Measurements from ENCODE around the gene AGT.
"Not testable (repeated sequence)": the region's sequence is repeated elsewhere in the genome, so short reads cannot be mapped to it uniquely, and the experiment has no call there.

The AGT gene

GRCh38 chr1:230703679-230704385, 10.1 kb downstream of the AGT start:
- no peaks in the 10 kb centered on the region for H3K36me3 ChIP-seq (ENCODE audit: control insufficient read depth, insufficient read depth, low read length)
- H3K9me3 ChIP-seq (ENCODE audit: control insufficient read depth, insufficient read depth, low read length), result no peaks in the 10 kb centered on the region
- no peak overlapping the region for H3K9ac ChIP-seq (ENCODE audit: low read depth, low read length)
- no peaks in the 10 kb centered on the region for H3K4me1 ChIP-seq (ENCODE audit: control insufficient read depth, insufficient read depth, low read length)
- H3K27me3 ChIP-seq (ENCODE audit: control insufficient read depth, insufficient read depth, low read length), result no peaks in the 10 kb centered on the region
- no peak overlapping the region for H3K4me3 ChIP-seq (ENCODE audit: low read depth, low read length)

GRCh38 chr1:230702934-230703678, 10.8 kb downstream of the AGT start:
- Histone ChIP-seq H3K4me1 (ENCODE audit: control insufficient read depth, insufficient read depth, low read length) (no peaks in the 10 kb centered on the region), H3K36me3 (ENCODE audit: control insufficient read depth, insufficient read depth, low read length) (no peaks in the 10 kb centered on the region), H3K9me3 (ENCODE audit: control insufficient read depth, insufficient read depth, low read length) (no peaks in the 10 kb centered on the region), H3K9ac (ENCODE audit: low read depth, low read length) (no peak overlapping the region), H3K27me3 (ENCODE audit: control insufficient read depth, insufficient read depth, low read length) (no peaks in the 10 kb centered on the region), H3K4me3 (ENCODE audit: low read depth, low read length) (no peak overlapping the region)

GRCh38 chr1:230701895-230702768, 11.8 kb downstream of the AGT start:
- Histone ChIP-seq H3K4me1 (ENCODE audit: control insufficient read depth, insufficient read depth, low read length) (no peaks in the 10 kb centered on the region), H3K9ac (ENCODE audit: low read depth, low read length) (no peak overlapping the region), H3K27me3 (ENCODE audit: control insufficient read depth, insufficient read depth, low read length) (no peaks in the 10 kb centered on the region), H3K36me3 (ENCODE audit: control insufficient read depth, insufficient read depth, low read length) (no peaks in the 10 kb centered on the region), H3K9me3 (ENCODE audit: control insufficient read depth, insufficient read depth, low read length) (no peaks in the 10 kb centered on the region), H3K4me3 (ENCODE audit: low read depth, low read length) (no peak overlapping the region)

GRCh38 chr1:230701434-230701833, 12.5 kb downstream of the AGT start:
- Histone ChIP-seq H3K36me3 (ENCODE audit: control insufficient read depth, insufficient read depth, low read length) (no peaks in the 10 kb centered on the region), H3K4me1 (ENCODE audit: control insufficient read depth, insufficient read depth, low read length) (no peaks in the 10 kb centered on the region), H3K9ac (ENCODE audit: low read depth, low read length) (no peak overlapping the region), H3K4me3 (ENCODE audit: low read depth, low read length) (no peak overlapping the region), H3K9me3 (ENCODE audit: control insufficient read depth, insufficient read depth, low read length) (no peaks in the 10 kb centered on the region), H3K27me3 (ENCODE audit: control insufficient read depth, insufficient read depth, low read length) (no peaks in the 10 kb centered on the region)

GRCh38 chr1:230700132-230700531, 13.8 kb downstream of the AGT start:
- no peaks in the 10 kb centered on the region for H3K9me3 ChIP-seq (ENCODE audit: control insufficient read depth, insufficient read depth, low read length)
- no peaks in the 10 kb centered on the region for H3K27me3 ChIP-seq (ENCODE audit: control insufficient read depth, insufficient read depth, low read length)
- H3K4me1 ChIP-seq (ENCODE audit: control insufficient read depth, insufficient read depth, low read length), result no peaks in the 10 kb centered on the region
- no peak overlapping the region for H3K9ac ChIP-seq (ENCODE audit: low read depth, low read length)
- no peaks in the 10 kb centered on the region for H3K36me3 ChIP-seq (ENCODE audit: control insufficient read depth, insufficient read depth, low read length)
- no peak overlapping the region for H3K4me3 ChIP-seq (ENCODE audit: low read depth, low read length)

GRCh38 chr1:230699716-230700115, 14.2 kb downstream of the AGT start:
- no peak overlapping the region for H3K4me3 ChIP-seq (ENCODE audit: low read depth, low read length)
- no peaks in the 10 kb centered on the region for H3K27me3 ChIP-seq (ENCODE audit: control insufficient read depth, insufficient read depth, low read length)
- no peaks in the 10 kb centered on the region for H3K36me3 ChIP-seq (ENCODE audit: control insufficient read depth, insufficient read depth, low read length)
- no peaks in the 10 kb centered on the region for H3K4me1 ChIP-seq (ENCODE audit: control insufficient read depth, insufficient read depth, low read length)
- H3K9ac ChIP-seq (ENCODE audit: low read depth, low read length), result no peak overlapping the region
- H3K9me3 ChIP-seq (ENCODE audit: control insufficient read depth, insufficient read depth, low read length), result no peaks in the 10 kb centered on the region

- H3K9me3 ChIP-seq (ENCODE audit: control insufficient read depth, insufficient read depth, low read length); H3K9ac ChIP-seq (ENCODE audit: low read depth, low read length); H3K27me3 ChIP-seq (ENCODE audit: control insufficient read depth, insufficient read depth, low read length); H3K4me1 ChIP-seq (ENCODE audit: control insufficient read depth, insufficient read depth, low read length); H3K4me3 ChIP-seq (ENCODE audit: low read depth, low read length); H3K36me3 ChIP-seq (ENCODE audit: control insufficient read depth, insufficient read depth, low read length): not testable (repeated sequence)
These were observed 15.0 kb downstream of the AGT start for GRCh38 chr1:230698964-230699363.

- Histone ChIP-seq H3K4me3 (ENCODE audit: low read depth, low read length) (no peak overlapping the region), H3K9ac (ENCODE audit: low read depth, low read length) (no peak overlapping the region), H3K27me3 (ENCODE audit: control insufficient read depth, insufficient read depth, low read length) (no peaks in the 10 kb centered on the region), H3K36me3 (ENCODE audit: control insufficient read depth, insufficient read depth, low read length) (no peaks in the 10 kb centered on the region), H3K9me3 (ENCODE audit: control insufficient read depth, insufficient read depth, low read length) (no peaks in the 10 kb centered on the region), H3K4me1 (ENCODE audit: control insufficient read depth, insufficient read depth, low read length) (no peaks in the 10 kb centered on the region)
These were observed 15.8 kb downstream of the AGT start for GRCh38 chr1:230698130-230698529.

- Histone ChIP-seq H3K9me3 (ENCODE audit: control insufficient read depth, insufficient read depth, low read length) (no peaks in the 10 kb centered on the region), H3K4me3 (ENCODE audit: low read depth, low read length) (no peak overlapping the region), H3K9ac (ENCODE audit: low read depth, low read length) (no peak overlapping the region), H3K4me1 (ENCODE audit: control insufficient read depth, insufficient read depth, low read length) (no peaks in the 10 kb centered on the region), H3K36me3 (ENCODE audit: control insufficient read depth, insufficient read depth, low read length) (no peaks in the 10 kb centered on the region), H3K27me3 (ENCODE audit: control insufficient read depth, insufficient read depth, low read length) (no peaks in the 10 kb centered on the region)
These were observed 17.0 kb downstream of the AGT start for GRCh38 chr1:230696722-230697437.

- Histone ChIP-seq H3K4me3 (ENCODE audit: low read depth, low read length) (no peak overlapping the region), H3K27me3 (ENCODE audit: control insufficient read depth, insufficient read depth, low read length) (no peaks in the 10 kb centered on the region), H3K4me1 (ENCODE audit: control insufficient read depth, insufficient read depth, low read length) (no peaks in the 10 kb centered on the region), H3K36me3 (ENCODE audit: control insufficient read depth, insufficient read depth, low read length) (no peaks in the 10 kb centered on the region), H3K9ac (ENCODE audit: low read depth, low read length) (no peak overlapping the region), H3K9me3 (ENCODE audit: control insufficient read depth, insufficient read depth, low read length) (no peaks in the 10 kb centered on the region)
These were observed 17.7 kb downstream of the AGT start for GRCh38 chr1:230696218-230696617.

- Histone ChIP-seq H3K27me3 (ENCODE audit: control insufficient read depth, insufficient read depth, low read length) (no peaks in the 10 kb centered on the region), H3K4me3 (ENCODE audit: low read depth, low read length) (no peak overlapping the region), H3K9me3 (ENCODE audit: control insufficient read depth, insufficient read depth, low read length) (no peaks in the 10 kb centered on the region), H3K36me3 (ENCODE audit: control insufficient read depth, insufficient read depth, low read length) (peaks cover 7% of the 10 kb centered on the region), H3K4me1 (ENCODE audit: control insufficient read depth, insufficient read depth, low read length) (no peaks in the 10 kb centered on the region), H3K9ac (ENCODE audit: low read depth, low read length) (no peak overlapping the region)
These were observed 18.9 kb downstream of the AGT start for GRCh38 chr1:230694991-230695390.

Measured in iPS-15b (cell line).